Measurements from ENCODE around the gene VWA3B. TPM values are rescaled to one million over a fixed set of nuclear protein-coding genes. Genes with fewer than 3 reads are reported as not detected.
A peak's percentile ranks its signal among the peaks of the same experiment; 100 is the strongest.

VWA3B gene
- total RNA-seq, 1 donor from 2014 or later: not detected

- DNase-seq: peak; percentile 38
Observed at GRCh38 chr2:98346311-98347236, 259.6 kb downstream of the VWA3B start, which contains the start of gene CNGA3. Gene CNGA3 (plus strand): TSS chr2:98346456. CDS start chr2:98369976, 23,520 bp downstream.

DNA sequence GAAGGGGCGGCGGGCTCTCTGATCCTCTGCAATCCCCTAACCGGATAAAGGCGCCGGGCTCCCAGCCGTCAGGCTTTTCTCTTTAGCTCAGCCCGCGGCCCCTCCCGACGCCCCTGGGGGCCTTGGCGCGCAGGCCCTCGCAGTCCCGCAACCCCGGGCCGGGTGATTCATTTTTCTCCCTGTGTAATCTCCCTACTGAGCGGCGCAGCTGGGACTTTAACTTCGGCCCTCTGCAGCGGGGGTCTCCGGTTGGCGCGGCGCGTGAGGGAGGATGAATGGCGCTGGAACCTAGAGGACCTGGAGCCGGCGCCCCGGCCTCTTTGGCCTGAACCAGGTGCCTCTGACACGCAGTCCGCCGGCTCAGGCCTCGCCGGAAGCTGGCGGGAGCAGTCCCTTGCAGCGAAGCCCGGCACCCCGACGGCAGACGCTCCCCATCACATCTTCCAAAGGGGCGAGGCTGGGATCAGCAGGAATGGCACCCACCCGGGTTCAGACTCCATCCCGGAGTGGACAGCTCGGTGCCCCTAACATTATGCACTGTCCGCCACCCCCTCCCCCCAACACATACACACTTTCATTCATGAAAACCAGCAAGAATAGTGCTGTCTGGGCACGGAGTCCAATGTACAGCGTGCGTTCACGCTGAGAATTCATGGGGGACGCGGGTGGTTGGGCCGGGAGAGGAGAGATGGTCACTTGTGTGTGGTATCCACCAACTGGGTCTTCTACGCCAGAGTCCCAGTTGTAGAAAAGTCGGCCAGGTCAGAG is 260.5 kb downstream of the VWA3B start:
- DNase-seq: no peak

DNA sequence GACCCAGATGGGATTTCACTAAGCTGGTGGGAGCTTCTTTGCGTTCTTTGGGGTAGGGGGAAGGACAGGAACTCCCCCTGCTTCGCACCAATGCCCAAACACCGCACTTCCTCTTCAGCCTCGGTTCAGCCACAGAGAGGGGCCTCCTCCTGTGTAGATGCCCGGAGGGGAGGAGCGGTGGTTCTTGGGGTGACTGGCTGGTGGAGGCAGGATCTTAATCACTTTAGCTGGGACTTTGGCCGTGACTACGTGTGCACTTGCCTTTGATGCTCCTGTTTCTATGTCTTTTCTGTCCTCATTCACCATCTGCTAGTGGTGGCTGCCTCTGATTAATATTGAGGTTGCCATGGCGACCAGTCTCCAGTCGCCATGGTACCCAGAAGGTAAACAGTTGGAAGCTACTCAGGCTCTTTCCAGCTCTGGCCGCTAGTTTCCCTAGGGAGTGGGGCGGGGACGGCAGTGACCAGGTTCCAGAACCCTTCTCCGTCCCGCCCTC is 261.1 kb downstream of the VWA3B start:
- no peak for DNase-seq

DNA sequence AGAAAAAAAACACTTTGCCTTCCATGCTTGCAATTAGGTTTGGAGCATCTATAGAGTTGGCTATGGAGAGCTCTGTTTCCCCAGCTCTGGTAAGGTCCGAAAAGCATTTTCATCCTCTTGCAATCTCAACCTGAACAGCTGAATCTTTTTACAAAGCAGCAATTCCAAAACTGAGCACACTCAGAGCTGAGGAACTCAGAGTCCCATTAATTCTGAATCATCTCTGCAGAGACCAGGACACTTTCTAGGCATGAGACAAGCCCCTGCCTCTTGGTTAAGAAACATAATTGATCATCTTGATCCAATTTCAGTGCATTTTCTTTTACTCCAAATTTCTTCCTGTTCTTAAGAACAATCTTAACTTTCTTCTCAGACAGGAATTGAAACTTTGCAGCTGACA is 263.4 kb downstream of the VWA3B start:
- DNase-seq: no peak

DNA sequence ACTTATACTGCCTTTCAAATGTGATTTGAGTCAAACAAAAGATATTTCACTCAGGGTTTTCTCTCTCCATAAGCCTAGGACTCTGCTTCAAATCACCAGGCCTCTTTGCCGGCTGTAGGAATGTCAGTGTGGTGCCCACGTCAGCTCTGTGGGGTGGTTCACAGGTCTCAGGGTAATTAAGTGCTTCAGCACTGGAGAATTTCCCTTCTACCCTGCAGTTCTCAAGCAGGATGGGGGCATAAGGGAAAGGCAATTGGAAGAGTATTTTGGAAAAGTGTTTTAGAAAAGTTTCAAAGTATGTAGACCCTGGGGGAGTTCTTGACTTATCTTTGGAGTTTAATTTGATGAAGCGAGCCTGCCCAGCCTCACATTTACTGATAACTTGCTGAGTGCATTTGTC is 268.9 kb downstream of the VWA3B start:
- DNase-seq: no peak

GRCh38 chr2:98356729-98357128 is 269.8 kb downstream of the VWA3B start:
- DNase-seq: no peak

DNA sequence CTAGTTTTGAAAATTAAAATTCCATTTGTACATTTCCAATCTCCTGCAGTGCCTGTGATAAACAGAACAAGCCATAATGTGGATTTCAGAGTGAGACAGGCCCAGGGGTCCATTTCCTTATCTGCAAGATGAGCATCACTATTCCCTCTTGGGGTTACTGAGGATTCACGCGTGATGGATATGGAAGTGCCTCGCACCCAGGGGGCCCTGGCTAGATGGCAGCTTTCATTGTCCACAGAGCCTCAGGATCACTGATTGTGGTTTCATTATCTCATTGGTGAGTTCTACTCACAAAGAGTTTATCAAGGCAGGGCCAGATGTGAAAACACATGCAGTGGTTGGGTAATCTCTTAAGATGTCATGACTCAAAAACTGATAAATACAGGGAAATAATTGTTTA is 270.9 kb downstream of the VWA3B start:
- DNase-seq: no peak

DNA sequence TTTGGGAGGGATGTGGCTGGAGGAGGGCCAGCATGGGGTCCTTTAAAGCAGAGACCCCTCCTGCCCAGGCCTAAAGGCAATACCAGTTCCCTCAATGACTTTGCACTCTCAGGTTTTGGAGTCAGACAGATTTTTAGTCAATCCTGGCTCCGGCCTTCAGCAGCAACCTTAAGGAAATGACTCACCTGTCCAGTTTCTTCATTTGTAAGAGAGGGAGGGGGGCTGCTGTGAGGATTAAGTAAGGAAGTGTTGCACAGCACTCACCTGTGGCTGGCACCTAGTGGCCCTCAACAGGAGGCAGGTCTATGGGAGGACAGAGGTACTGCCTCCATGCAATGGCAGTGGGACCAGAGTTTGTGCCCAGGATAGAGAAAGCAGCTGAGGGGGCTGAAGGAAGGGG is 273.0 kb downstream of the VWA3B start:
- DNase-seq: no peak

Other genes with a start within 250 kb of the VWA3B start
- 22.3 and 30.9 TPM in 2 replicates for gene TMEM131, start 91.2 kb upstream of the VWA3B start, total RNA-seq